Nasal cavity respiratory epithelium epithelial cell of viscerocranial mucosa (primary cell): Measurements from ENCODE around the gene ATL3. TPM values are rescaled to one million over a fixed set of nuclear protein-coding genes. Genes with fewer than 3 reads are reported as not detected.

ENCODE experiments used
- total RNA-seq: library from RNA; depleted of rRNA; stranded (reverse); fragments of >200 nt; gene quantifications from 2 replicates; pipeline ENCODE4 v1.2.3, GENCODE V29; 2014

ATL3 gene, protein sequence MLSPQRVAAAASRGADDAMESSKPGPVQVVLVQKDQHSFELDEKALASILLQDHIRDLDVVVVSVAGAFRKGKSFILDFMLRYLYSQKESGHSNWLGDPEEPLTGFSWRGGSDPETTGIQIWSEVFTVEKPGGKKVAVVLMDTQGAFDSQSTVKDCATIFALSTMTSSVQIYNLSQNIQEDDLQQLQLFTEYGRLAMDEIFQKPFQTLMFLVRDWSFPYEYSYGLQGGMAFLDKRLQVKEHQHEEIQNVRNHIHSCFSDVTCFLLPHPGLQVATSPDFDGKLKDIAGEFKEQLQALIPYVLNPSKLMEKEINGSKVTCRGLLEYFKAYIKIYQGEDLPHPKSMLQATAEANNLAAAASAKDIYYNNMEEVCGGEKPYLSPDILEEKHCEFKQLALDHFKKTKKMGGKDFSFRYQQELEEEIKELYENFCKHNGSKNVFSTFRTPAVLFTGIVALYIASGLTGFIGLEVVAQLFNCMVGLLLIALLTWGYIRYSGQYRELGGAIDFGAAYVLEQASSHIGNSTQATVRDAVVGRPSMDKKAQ
- 93.1 and 99.5 TPM in 2 replicates for total RNA-seq

DNA sequence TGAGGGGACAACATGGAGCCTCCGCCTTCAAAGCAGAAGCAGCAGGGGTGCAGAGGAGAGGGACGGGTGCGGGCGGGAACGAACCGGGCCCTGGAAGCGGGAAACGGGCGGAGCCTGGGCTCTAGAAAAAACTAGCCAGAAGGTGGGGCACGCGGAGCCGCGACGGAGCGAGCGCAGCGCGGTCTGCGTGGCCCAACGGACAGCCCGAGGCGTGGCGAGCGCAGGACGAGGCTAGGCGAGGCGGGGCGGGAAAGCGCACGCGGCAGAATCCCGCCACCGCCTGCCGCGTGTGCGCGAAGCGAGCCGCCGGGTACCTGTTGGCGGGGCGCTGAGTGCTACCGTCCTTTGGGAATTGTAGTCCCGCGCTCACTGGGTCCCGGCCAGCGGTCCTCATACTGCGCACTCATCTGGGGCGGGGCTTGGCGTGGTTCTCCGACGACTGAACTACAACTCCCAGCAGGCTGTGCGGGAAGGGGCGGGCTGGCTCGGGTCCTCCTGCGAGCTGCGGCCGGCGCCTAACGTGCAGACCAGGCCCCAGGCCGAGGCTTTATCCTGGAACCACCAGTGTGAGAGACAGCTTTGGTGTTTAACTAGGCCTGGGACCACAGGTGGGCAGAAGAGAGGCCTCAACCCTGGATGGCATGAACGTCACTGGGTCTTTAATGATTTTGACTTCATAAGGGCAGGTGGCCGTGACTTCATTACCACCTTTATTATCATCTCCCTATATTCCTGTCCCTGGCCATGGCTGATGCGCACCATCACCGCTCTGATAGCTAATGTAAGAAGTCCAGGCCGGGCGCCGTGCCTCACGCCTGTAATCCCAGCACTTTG is at the start of gene ATL3:
Gene ATL3, minus strand, starts transcription at position 55 of the 834 bp plus-strand sequence. Its CDS starts 41 bp downstream, at position 14.

DNA sequence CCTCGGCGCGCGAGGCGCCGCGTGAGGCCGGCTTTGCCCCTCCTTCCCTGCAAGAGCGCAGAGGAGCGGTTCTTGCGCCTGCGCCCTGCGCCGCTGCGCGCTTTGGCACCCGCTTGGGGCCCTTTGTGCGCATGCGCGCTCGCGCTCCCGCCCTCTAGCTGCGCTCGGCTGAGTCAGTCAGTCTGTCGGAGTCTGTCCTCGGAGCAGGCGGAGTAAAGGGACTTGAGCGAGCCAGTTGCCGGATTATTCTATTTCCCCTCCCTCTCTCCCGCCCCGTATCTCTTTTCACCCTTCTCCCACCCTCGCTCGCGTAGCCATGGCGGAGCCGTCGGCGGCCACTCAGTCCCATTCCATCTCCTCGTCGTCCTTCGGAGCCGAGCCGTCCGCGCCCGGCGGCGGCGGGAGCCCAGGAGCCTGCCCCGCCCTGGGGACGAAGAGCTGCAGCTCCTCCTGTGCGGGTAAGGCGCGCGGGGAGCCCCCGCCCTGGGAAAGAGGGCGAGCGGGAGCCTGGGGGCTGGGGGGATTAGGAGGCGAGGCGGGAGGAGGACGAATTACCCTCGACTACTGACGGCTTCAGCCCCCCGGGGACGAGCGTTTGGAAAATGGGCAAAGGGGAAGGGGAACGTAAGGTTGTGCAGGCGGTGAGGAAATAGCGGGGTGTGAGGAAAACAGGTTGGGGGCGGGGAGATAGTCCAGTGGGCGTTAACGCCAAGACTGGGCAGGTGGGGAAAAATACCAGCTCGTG is 10.3 kb upstream of the ATL3 start, which contains the start of gene RTN3:
Gene RTN3, plus strand, starts transcription at position 180 of the 745 bp plus-strand sequence. Its CDS starts 137 bp downstream, at position 317.

DNA sequence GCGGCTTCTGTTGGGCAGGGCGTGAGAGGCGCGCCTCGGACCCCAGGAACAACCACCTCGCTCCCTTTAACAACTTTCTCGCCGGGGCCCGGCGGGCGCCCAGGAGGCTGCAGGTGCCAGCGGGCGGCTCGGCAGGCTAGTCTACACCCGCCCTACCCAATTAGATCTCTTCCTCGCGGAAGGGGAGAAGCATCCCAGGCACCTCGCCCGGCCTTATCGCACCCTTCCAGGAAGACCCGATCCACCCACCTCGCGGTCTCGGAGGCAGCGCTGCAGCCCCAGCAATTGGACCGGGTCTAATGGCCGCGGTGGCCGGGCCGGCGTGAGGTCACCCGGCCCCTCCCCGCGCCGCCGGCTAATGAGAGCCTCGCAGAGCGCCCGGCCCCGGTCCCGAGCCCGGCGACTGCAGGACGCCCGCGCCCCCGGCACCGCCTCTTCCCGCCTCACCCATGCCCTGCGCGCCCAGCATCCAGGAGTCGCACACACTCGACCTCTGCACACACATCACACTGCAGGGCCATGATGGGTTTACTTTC is 57.0 kb downstream of the ATL3 start, which contains the start of gene PLAAT3:
Gene PLAAT3, minus strand, starts transcription at position 298 of the 536 bp plus-strand sequence. CDS start 419 bp downstream, outside the sequence.

Other genes starting within 250 kb of the ATL3 start
- gene PLAAT5, start 180.2 kb downstream of the ATL3 start, total RNA-seq: not detected in 2 replicates
- gene LGALS12, start 165.3 kb downstream of the ATL3 start, total RNA-seq: not detected in 2 replicates
- 1.0 and 8.6 TPM in 2 replicates for gene PLAAT4, start 134.6 kb downstream of the ATL3 start, total RNA-seq
- 0.50 and 2.4 TPM in 2 replicates for gene PLAAT2, start 108.0 kb downstream of the ATL3 start, total RNA-seq
- gene PLAAT3, start 56.9 kb downstream of the ATL3 start, total RNA-seq: 0.28 and 5.8 TPM in 2 replicates
- 34.2 and 62.9 TPM in 2 replicates for gene RTN3, start 10.1 kb upstream of the ATL3 start, total RNA-seq
- gene ZFTA, start 97.4 kb upstream of the ATL3 start, total RNA-seq: 2.1 and 7.3 TPM in 2 replicates
- 4.4 and 11.0 TPM in 2 replicates for gene SPINDOC, start 142.1 kb upstream of the ATL3 start, total RNA-seq
- 19.5 and 44.6 TPM in 2 replicates for gene MARK2, start 167.7 kb upstream of the ATL3 start, total RNA-seq
- 1.7 and 4.7 TPM in 2 replicates for gene RCOR2, start 245.8 kb upstream of the ATL3 start, total RNA-seq